ENCODE data around the gene GPR4. TPM values are rescaled to one million over a fixed set of nuclear protein-coding genes. Genes with fewer than 3 reads are reported as not detected.
A peak's percentile ranks its signal among the peaks of the same experiment; 100 is the strongest.

The GPR4 gene
- 10 to 100 TPM in 1 of 2 donors, 1 to 10 TPM in 1; 5.1 to 11.1 TPM for total RNA-seq
- long read RNA-seq, donor 1, partial matches to known transcripts = 0 of 1 reads
- long read RNA-seq, donor 1, other reads (novel, unspliced or antisense) = 1 of 1 reads
- long read RNA-seq, donor 2, partial matches to known transcripts = 0 of 17 reads
- long read RNA-seq, donor 2, other reads (novel, unspliced or antisense) = 17 of 17 reads

DNA sequence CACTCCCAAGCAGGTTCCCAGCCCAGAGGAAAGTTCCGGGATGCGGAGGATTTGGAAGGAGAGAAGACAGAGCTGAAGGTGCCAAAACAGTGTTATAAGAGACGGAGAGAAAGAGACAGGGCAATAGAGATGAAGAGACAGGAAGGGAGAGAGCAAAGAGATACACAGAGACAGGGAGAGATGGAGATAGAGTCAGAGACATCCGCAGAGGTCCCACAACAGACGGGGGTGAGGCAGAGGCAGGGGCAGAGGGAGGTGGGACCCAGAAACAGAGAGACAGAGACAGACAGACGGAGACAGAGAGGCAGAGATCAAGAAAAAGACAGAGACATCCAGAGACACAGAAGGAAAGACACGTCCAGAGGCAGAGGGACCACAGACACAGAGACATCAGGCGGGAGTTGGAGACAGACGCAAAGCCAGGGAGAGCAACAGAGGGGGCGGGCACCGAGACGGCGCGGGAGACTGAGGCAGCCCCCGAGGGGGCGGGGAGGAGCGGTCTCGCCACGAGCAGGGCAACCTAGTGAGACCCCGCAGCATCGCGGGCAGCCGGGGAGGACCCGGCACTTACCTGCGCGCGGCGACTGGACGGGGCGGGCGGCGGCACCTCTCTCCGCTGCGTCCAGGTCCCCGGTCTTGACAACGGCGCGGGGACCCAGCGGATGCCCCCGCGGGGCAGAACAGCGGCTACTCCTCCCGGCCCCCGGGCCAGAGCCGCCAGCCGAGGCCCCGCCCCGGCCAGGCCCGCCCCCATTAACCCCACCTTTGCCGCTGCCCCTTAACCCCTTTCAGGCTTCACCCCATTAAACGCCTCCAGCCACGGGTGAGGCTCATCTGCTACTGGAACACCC, at the start of gene GPR4:
GPR4 (minus strand) TSS at position 689 of the 851 bp plus-strand sequence. CDS start 10,346 bp downstream, outside the sequence.
- no peak for DNase-seq (ENCODE audit: low spot score)
- intact Hi-C loops (cut with DNase I) = no loop called here

- no peak for DNase-seq (ENCODE audit: low spot score)
- intact Hi-C loops (cut with DNase I) = loop anchor here in 1 of 2 donors (10.0 kb wide), 1 partner anchor 126 kb away; no protein-coding TSS in a partner anchor
Measured at GRCh38 chr19:45650722-45651121, 48.7 kb upstream of the GPR4 start.

GRCh38 chr19:45646345-45646698, 44.3 kb upstream of the GPR4 start:
- intact Hi-C loops (cut with DNase I) = loop anchor here in 1 of 2 donors (10.0 kb wide), 1 partner anchor 122 kb away; no protein-coding TSS in a partner anchor
- DNase-seq (ENCODE audit: low spot score) = no peak

DNA sequence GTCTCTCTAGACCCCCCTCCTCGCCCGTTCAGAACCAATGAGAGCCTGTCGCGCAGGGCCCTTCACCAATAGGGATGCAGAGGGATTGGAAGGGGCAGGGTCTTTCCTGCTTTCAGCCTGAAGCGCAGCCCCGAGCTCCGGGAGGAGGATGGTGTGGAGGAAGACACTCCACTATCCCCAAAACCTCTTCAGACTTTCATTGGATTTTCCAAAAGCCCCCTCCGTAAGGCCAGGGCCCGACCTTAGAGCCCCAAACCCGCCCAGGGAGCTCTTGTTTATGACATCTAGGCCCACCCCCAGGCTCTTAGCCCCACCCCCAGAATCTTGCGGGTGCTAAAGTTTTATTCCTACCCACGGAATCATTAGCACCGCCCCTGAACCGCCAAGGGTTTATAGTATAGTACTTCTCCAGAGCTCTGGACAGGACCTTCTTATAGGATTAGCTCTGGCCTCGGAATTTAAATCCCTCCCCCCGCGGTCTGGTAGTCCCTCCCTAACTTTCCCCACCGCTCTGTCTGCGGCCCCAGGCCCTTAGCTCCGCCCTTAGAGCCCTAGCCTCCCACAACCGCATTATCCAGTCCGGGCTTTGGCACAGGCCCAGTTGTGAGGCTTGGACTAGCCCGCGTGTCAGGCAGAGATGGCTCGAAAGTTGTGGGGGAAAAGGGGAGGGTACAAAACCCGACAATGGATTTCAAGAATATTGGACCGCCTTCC, 43.8 kb upstream of the GPR4 start:
- intact Hi-C loops (cut with DNase I) = loop anchor here in 1 of 2 donors (10.0 kb wide), 1 partner anchor 121 kb away; no protein-coding TSS in a partner anchor

DNA sequence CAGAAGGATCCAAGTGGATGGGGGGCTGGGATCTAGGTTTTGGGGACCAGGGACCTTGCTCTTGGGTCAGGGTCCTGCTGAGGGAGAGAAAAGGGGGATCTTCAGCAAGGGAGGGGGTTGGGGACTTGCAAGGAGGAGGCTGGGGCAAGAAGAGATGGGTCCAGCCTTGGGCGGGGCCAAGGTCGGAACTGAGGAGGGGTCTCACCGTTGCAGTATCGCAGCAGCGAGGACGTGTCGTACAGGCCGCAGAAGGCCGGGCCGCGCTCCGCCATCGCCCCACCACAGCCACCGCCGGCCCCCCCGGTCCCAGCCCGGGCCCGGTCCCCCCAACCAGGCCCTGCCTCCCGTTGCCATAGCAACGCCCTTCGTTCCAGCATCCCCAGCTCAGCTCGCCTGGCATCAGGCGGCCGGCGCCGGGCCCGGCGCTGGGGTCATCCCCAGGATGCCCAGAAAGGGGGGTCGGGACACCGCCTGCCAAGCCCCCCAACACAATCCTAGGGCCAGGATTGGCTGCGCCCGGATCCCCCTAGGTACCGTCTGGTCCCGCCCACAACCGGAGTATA, 43.1 kb upstream of the GPR4 start:
- DNase-seq (ENCODE audit: low spot score) = no peak
- intact Hi-C loops (cut with DNase I) = loop anchor here in 1 of 2 donors (10.0 kb wide), 1 partner anchor 120 kb away; no protein-coding TSS in a partner anchor

More for the DNA sequence above, 43.8 kb upstream of the GPR4 start:
- DNase-seq (ENCODE audit: low spot score) = peak; percentile 88

DNA sequence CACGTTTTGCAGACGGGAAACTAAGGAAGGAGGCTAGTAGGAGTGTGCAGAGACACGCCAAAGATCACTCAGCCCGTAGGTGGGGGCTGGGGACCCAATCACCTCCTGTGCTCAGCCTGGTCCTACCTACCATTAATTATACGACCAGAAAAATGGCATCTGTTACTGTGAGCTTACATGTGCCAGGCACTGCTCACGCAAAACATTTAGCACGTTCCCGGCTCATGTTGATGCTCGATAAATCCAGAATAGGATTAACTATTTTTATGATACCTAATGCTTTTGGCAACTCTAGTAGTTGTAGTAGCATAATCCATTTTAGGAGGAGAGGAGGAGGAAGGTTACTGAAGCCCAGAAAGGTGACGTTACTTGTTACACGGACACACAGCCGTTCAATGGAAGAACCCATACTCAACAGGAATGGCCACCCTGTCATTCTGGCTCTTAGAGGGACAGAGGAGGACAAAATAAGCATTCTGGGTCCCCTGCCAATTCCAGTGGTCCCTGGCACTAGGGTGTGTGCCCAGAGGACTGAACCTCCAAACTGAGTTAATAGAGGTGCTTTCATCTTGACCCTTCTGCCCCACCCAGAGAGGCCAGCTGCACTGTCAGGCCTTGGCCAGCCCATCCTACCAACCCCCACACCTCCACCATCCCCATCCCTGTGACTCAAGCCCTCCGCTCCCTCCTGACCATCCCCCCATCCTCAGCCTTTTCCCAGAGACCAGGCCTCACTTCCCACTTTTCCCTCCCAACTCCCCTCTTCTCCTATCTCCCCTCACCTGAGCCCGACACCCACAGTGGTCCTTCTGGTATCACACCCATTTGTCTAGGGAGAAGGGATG, 42.1 kb upstream of the GPR4 start:
- intact Hi-C loops (cut with DNase I) = loop anchor here in 1 of 2 donors (2.0 to 10.0 kb wide), 2 partner anchors 37 to 119 kb away; no protein-coding TSS in a partner anchor
- no peak for DNase-seq (ENCODE audit: low spot score)

DNA sequence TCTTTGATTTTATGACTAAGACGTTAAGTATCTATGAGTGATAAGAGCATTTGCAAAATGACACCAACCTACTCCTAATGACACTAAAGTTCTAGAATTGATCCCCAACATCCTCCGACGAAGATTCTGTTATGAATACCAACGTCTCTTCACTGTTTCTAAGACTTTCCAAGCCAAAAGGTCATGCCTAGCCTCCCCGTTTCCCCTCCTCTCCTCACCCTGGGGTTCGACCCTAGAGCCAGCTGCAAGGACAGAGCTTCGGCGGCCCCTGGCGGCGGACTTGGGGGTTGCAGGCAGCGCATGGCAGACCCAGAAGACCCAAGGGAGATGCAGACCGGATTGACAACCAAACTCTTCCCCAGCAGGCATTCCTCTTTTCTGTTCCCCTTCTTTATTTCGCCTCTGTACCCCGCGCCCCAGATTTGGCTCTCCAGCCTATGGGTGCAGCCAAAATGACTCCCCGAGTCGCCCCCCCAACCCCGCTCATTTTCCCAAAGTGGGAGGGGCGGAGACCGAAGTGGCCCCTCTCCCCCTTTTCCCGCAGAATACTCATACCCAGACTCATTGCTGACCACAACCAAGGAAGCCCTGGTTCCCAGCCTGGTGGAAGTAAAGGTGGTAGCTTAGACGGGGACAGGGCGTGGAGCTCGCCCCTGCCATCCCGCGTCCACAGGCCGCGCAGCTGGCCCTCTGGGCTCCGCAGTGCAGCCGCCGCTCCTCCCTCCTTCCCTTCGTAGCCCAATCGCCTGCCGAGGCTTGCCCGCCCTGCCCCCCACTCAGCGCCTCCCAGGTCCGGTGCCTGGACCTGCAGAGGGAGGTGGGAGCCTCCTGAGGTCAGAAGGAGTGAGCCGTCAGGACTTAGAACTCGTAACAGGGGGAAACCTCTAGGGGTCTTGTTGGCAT, 41.3 kb upstream of the GPR4 start:
- intact Hi-C loops (cut with DNase I) = loop anchor here in 1 of 2 donors (2.0 to 10.0 kb wide), 2 partner anchors 36 to 118 kb away; no protein-coding TSS in a partner anchor
- DNase-seq (ENCODE audit: low spot score) = peak; percentile 95

GRCh38 chr19:45641274-45642105, 39.5 kb upstream of the GPR4 start:
- intact Hi-C loops (cut with DNase I) = loop anchor here in 1 of 2 donors (2.0 to 10.0 kb wide), 2 partner anchors 35 to 117 kb away; no protein-coding TSS in a partner anchor
- DNase-seq (ENCODE audit: low spot score) = peak; percentile 86

DNA sequence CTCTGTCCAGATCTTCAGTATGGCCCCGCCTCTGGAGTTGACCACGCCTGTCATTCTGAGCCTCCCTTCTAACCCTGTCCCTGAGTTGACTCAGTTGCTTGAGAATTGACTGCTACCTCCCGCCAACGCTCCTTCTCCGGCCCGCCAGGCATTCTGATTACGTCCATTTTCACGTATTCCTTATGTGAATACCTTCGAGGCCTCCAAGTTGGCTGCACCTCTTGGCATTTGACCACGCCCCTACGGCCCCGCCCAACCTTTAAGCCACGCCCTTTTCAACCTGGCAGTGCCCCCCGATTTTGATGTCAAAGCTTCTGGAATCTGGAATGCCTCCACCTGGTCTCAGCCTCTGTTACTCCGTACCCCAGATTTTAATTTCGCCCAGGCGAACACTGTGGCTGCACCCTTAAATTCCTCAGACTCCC, 38.8 kb upstream of the GPR4 start:
- intact Hi-C loops (cut with DNase I) = loop anchor here in 1 of 2 donors (10.0 kb wide), 1 partner anchor 116 kb away; no protein-coding TSS in a partner anchor
- no peak for DNase-seq (ENCODE audit: low spot score)

DNA sequence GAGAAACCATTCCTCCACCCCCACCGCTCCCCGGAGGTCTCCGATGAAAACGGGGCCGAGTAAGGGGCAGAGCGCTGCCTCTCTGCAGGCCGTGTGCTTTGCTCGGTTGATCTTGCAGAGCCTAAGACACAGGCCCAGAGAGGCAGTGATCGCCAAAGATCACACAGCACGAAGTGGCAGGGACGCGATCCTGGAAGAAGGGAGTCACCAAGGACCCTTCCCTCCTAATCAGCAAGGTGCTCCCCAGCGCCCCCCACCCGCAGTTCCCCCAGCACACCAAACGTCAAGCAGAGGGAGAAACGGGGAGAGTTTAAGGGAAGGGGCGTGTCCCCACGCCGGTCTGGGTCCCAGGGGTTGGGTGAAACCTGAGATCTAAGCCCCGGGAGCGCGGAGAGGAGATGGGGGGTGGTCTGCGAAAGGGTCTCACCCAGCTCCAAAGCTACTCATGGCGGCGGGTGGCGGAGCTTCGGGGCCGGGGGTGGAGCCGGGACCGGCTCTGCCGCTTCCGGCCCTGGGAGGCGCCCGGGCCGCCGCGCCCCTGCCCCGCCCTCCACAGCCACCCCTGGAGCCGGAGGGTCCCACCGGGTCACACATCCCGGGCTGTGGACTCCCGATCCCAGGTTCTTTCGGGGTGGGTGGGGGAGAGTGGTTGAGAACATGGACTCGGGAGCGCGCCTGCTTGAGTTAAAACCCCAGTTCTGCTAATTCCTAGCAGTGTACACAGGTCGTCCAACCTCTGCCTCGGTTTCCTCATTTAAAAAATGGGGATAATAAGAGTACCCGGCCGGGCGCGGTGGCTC, 37.1 kb upstream of the GPR4 start, which contains the start of gene EML2:
EML2 (minus strand) TSS at position 468 of the 800 bp plus-strand sequence; CDS start at position 447, 21 bp downstream.
- intact Hi-C loops (cut with DNase I) = no loop called here
- no peak for DNase-seq (ENCODE audit: low spot score)

DNA sequence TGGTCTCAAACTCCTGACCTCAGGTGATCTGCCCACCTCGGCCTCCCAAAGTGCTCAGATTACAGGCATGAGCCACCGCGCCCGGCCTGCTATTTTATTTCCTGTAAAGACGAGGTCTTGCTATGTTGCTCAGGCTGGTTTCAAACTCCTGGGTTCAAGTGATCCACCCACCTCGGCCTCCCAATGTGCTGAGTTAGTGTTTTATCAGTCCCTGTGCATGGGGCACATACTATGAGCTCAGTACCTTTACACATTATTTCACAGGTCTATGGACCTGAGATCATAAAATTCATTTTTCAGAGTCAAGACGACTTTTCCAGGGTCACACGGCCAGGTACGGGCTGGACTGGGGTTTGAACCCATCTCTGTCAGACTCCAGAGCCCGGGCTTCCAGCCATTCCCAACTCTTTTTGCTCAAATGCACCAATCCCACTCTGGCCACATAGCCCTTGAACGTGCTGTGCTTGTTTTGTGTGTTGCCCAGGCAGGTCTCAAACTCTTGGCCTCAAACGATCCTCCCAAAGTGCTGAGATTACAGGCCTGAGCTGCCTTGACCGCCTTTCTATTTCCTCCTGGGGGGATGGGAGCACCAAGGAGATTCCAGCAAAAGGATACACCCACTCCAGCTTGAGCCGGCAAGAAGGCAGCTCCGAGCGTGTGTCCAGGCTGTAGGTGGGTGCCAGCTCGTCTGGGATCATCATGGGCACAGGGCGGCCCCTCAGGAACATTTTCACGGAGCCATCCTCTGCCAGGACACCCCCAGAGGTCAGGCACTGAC, 36.1 kb upstream of the GPR4 start:
- DNase-seq (ENCODE audit: low spot score) = no peak
- intact Hi-C loops (cut with DNase I) = no loop called here

- intact Hi-C loops (cut with DNase I) = no loop called here
- DNase-seq (ENCODE audit: low spot score) = no peak
Measured at GRCh38 chr19:45636902-45637301, 34.9 kb upstream of the GPR4 start.

DNA sequence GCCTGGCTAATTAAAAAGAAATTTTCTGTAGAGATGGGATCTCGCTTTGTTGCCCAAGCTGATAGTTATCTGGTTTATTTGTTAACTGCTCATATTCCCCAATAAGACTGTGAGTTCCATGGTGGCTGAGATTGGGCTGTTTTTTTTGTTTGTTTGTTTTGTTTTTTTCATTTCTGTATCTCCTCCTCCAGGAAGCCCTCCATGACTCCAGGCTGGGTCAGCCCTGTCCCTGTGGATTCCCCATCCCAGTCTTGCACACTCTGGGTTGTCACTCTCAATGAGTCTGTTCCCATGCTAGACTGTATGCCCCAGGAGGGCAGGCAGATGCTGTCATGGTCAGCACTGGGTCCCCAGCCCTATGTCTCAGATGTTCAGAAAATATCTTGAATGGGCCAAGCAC, 34.3 kb upstream of the GPR4 start:
- intact Hi-C loops (cut with DNase I) = no loop called here
- no peak for DNase-seq (ENCODE audit: low spot score)

- intact Hi-C loops (cut with DNase I) = no loop called here
- DNase-seq (ENCODE audit: low spot score) = peak; percentile 88
Measured at GRCh38 chr19:45632468-45633196, 30.6 kb upstream of the GPR4 start.

All from posterior vena cava (tissue), 2 donors.